DMS153 treated with DMSO at 0.1 percent for 48 hours (cell line): ENCODE data around the gene KRTCAP2.

Source experiments
- DNase-seq: peaks from one replicate; lab custom pipeline; 2025; ENCODE audit not compliant: unreplicated experiment; lab: John Stamatoyannopoulos, UW

Gene KRTCAP2

DNA sequence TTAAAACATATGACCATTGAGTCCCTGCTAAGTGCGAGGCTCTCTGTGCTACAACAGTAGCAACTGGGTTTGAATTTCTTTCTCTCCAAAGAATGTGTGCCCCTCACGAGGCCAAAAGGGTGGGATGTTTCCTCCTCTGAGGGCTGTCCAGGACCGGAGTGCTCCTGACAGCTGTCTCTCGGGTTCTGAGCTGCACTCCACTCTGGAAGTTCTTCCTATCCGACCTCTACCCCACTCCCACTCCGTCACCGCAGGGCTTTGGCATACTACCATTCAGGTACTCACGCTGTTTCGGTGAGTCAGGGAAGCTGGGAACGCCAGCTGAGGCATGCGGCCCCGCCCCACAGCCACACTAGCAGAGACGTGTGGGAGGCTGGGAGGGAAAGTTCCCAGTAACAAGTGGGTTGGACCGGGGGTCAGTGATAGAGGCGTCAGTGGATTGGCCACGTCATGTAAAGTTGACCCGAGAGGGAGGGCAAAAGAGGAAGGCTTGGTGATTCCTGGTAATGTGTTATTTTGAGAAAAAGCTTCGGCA is 38.2 kb downstream of the KRTCAP2 start:
- peak; percentile 40 for DNase-seq

DNA sequence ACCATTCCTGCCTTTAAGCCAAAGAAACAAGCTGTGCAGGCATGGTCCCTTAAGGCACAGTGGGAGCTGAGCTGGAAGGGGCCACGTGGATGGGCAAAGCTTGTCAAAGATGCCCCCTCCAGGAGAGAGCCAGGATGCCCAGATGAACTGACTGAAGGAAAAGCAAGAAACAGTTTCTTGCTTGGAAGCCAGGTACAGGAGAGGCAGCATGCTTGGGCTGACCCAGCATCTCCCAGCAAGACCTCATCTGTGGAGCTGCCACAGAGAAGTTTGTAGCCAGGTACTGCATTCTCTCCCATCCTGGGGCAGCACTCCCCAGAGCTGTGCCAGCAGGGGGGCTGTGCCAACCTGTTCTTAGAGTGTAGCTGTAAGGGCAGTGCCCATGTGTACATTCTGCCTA is 38.8 kb downstream of the KRTCAP2 start:
- no peak for DNase-seq

GRCh38 chr1:155133799-155134281 is 39.3 kb downstream of the KRTCAP2 start:
- DNase-seq = no peak

GRCh38 chr1:155131856-155132255 is 41.2 kb downstream of the KRTCAP2 start:
- no peak for DNase-seq

GRCh38 chr1:155131285-155131684 is 41.8 kb downstream of the KRTCAP2 start:
- no peak for DNase-seq

DNA sequence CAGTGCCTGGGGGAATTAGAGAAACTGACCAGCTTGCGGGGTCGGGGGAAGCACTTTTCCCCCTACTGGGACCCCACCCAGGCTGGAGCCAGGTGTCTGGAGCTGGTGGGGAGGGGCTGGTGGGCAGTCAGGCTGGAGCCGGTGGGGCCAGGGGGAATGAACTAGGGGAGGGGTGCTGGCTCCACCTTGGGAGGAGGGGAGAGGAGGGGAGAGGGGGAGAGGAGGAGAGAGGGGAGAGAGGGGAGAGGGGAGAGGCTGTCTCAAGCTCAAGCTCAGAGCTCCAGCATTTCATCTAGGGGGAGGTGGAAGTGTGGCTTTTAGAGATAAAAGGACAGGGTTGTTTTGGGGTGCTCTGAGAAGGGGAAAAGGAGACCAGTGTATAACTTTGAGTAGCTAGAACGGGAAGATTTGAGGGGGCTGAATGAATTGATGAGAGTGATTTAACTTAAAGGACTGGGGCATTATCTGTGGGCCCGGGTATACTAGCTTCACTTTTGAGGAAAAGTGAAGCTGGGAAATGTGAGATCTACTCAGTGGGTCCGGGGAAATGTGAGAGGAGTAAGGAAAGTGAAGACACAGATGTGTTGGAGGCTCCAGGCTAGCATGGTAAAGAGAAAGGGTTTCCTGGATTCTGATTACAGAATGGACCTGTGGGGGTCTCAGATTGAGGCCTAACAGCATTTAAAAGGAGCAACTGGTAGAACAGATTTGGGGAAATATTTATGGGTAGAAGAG is 42.7 kb downstream of the KRTCAP2 start:
- DNase-seq = no peak

DNA sequence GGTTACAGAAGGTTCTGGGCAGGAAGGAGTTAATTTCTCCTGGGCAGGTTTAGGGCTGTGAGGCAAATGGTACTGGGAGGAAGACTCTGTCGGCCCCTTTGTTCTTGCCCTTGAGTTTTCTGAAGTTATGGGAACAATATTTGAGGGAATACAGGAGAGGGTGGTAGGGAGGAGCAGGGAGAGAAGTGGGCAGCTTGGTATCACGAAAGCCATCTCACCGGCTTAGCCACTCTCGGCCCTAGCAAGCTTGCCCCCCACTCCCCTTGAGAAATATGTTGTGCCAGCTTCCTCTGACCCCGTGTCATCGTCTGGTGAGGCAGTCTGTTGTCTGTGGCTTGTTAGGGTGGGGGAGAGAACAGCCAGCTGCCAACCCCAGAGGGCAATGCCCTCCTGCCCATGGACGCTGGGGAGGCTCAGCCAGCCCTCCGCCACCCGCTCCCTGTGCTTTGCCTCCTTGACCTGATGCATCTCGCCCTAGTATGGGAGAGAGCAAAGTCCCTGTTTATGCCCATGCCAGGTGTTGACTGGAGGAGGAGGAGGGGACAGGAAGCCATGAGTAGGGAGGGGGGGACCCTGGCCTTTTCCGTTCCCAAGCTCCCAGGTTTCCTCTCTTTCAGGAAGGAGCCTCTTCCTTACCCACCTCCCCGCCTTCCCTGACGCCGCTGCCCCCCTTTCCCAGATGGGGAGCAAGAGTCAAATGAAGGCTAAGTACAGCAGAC is 44.2 kb downstream of the KRTCAP2 start:
- peak; percentile 73 for DNase-seq

DNA sequence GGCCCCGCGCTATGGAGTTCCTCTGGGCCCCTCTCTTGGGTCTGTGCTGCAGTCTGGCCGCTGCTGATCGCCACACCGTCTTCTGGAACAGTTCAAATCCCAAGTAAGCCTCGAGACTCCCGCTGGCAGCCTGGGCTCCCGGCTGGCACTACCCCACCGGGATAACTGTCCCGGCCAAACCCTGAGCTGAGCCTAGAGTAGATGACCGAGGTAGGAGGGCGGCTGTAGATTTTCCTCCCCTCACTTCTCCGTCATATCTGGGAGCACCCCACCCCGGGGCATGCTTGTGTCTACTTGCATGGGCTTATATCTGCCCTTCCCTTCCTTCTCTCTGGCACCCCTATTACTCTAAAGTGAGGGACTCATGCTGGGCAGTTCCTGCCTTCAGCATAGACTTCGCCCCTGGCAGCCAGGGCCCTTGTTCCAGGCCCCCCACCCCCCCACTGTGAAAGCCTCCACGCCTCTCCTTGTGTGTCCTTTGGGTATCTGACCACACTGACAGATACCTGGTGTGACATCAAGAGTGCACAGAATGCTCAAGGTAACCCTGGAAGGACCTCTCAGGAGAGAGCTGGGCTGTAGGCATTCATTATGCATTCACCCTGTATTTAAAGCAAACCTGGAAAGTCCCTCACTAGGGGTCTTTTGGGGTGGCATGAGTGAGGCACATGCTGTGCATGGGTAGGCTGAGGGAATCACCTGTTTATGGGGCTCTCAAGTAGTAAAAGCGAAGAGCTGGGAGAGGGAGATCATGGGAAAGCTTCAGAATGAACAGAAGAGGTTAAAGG is 44.9 kb downstream of the KRTCAP2 start:
- DNase-seq = no peak

- DNase-seq = peak; percentile 60
Observed at GRCh38 chr1:155127105-155127966, 45.8 kb downstream of the KRTCAP2 start, which contains the start of gene EFNA1. TSS of gene EFNA1 (plus strand) at chr1:155127876. CDS start at chr1:155127978, 102 bp downstream.

- no peak for DNase-seq
Observed at GRCh38 chr1:155126556-155127104, 46.5 kb downstream of the KRTCAP2 start.

GRCh38 chr1:155125946-155126555 is 47.1 kb downstream of the KRTCAP2 start:
- DNase-seq = no peak

GRCh38 chr1:155125511-155125945 is 47.6 kb downstream of the KRTCAP2 start:
- no peak for DNase-seq

- DNase-seq = no peak
Observed at GRCh38 chr1:155124503-155125463, 48.3 kb downstream of the KRTCAP2 start.

DNA sequence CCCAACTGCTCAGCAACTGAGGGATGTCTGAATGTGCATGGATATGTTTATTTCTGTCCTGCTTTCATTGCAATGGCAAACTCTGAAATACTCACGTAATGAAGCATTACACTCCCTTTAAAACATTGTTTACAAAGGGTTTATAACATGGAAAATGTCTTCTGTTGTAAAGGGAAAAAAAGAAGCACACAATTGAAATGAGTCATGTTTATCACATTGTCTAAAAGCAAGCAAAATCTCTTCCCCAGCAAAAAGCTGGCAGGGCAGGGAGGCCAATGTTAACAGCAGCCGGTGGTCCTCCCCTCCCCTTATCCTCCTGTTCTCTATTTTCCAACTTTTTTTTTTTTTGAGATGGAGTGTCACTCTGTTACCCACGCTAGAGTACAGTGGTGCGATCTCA is 49.3 kb downstream of the KRTCAP2 start:
- no peak for DNase-seq

DNA sequence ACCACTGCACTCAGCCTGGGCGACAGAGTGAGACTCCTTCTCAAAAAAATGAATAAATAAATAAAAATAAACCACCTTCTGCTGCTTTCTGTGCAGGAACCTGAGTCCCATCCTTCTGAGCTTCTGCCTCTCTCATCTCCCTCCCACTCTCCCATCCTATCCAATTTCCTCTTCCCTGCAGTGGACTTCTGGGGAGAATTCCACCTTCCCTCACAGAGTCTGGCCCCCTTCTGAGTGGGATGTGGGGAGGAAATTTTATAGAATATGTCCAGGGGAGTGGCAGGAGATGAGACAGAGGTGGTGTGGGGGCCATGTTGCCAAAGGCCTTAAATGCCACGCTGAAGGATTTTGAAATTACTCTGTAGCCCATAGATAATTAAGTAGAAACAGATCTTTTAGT is 50.8 kb downstream of the KRTCAP2 start:
- DNase-seq = no peak

DNA sequence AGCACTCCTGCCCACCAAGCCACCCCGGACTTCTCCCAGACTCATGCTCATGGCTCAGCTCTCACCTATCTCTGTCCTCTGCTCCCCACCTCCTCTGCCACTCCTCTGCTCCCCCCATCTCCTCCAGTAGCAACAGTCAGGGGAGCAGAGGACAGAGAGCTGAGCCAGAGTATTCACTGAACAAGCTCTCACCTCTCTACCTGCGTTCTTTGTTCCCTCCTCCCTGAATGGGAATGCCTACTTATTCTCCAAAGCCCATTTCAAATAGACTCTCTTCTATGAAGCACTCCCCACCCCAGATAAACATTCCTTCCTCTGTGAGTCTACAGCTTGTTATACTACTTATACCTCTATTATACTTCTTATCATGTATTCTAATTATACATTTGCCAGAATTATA is 51.9 kb downstream of the KRTCAP2 start:
- DNase-seq = no peak

DNA sequence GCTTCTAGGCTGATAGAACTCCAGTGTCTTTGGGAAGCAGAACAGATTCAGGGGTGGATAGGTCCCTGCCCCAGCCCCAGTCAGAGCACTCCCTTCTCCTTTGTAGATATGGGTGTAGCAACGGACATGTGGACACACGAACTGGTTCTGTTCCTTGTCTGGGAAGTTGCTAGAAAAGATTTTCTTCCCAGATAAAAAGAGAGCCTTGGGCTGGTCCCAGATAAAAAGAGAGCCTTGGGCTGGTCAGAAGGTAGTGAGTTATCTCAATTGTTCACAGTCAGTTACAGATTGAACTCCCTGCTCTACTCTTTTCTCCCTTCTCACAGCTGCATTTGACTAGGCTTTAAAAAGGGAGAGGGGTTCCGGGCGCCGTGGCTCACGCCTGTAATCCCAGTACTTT is 52.9 kb downstream of the KRTCAP2 start:
- no peak for DNase-seq
